ENCODE data around the gene TMEM114. TPM values are rescaled to one million over a fixed set of nuclear protein-coding genes. Genes with fewer than 3 reads are reported as not detected.

TMEM114 gene
- polyA plus RNA-seq, 1 donor from 2014 or later: 0.62 TPM

GRCh38 chr16:8555400-8555799, 34.9 kb downstream of the TMEM114 start:
- no peaks in the 10 kb centered on the region for H3K36me3 ChIP-seq (ENCODE audit: insufficient read depth, low read length)
- H3K4me3 ChIP-seq (ENCODE audit: low read length): no peak overlapping the region
- H2AFZ ChIP-seq (ENCODE audit: low read depth, low read length): no peak overlapping the region
- no peak overlapping the region for H3K9ac ChIP-seq (ENCODE audit: low read length)
- no peaks in the 10 kb centered on the region for H4K20me1 ChIP-seq (ENCODE audit: insufficient read depth)
- no peaks in the 10 kb centered on the region for H3K9me3 ChIP-seq (ENCODE audit: low read length)
- H3K4me2 ChIP-seq (ENCODE audit: low read length): no peak overlapping the region
- H3F3A ChIP-seq (ENCODE audit: insufficient read depth, low read length, poor library complexity, severe bottlenecking): no peaks in the 10 kb centered on the region
- H3K27ac ChIP-seq (ENCODE audit: low read length): no peak overlapping the region
- TF ChIP-seq TAF1 (IDR thresholded peaks at IDR 0.05; ENCODE audit: low read depth) (no peak), EP300 (conservative IDR thresholded peaks at IDR 0.05; ENCODE audit: poor library complexity, severe bottlenecking) (no peak), SMC3 (conservative IDR thresholded peaks at IDR 0.05; ENCODE audit: poor library complexity) (no peak), POLR2AphosphoS5 (IDR thresholded peaks at IDR 0.05) (no peak), CTCF (IDR thresholded peaks at IDR 0.05; ENCODE audit: poor library complexity, severe bottlenecking) (no peak), EZH2 (IDR thresholded peaks at IDR 0.05; ENCODE audit: borderline replicate concordance, insufficient read depth, low read length, poor library complexity, severe bottlenecking) (no peak), MXI1 (conservative IDR thresholded peaks at IDR 0.05; ENCODE audit: poor library complexity, severe bottlenecking) (no peak), RAD21 (conservative IDR thresholded peaks at IDR 0.05) (no peak)
- TF ChIP-seq, protein P1, sequence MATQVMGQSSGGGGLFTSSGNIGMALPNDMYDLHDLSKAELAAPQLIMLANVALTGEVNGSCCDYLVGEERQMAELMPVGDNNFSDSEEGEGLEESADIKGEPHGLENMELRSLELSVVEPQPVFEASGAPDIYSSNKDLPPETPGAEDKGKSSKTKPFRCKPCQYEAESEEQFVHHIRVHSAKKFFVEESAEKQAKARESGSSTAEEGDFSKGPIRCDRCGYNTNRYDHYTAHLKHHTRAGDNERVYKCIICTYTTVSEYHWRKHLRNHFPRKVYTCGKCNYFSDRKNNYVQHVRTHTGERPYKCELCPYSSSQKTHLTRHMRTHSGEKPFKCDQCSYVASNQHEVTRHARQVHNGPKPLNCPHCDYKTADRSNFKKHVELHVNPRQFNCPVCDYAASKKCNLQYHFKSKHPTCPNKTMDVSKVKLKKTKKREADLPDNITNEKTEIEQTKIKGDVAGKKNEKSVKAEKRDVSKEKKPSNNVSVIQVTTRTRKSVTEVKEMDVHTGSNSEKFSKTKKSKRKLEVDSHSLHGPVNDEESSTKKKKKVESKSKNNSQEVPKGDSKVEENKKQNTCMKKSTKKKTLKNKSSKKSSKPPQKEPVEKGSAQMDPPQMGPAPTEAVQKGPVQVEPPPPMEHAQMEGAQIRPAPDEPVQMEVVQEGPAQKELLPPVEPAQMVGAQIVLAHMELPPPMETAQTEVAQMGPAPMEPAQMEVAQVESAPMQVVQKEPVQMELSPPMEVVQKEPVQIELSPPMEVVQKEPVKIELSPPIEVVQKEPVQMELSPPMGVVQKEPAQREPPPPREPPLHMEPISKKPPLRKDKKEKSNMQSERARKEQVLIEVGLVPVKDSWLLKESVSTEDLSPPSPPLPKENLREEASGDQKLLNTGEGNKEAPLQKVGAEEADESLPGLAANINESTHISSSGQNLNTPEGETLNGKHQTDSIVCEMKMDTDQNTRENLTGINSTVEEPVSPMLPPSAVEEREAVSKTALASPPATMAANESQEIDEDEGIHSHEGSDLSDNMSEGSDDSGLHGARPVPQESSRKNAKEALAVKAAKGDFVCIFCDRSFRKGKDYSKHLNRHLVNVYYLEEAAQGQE (IDR thresholded peaks at IDR 0.05; ENCODE audit: borderline replicate concordance): no peak
- H3K9me2 ChIP-seq (ENCODE audit: insufficient read depth, low read length): no peaks in the 10 kb centered on the region
- no peaks in the 10 kb centered on the region for H3K27me3 ChIP-seq (ENCODE audit: insufficient read depth, low read depth, low read length)
- H3K79me2 ChIP-seq (replicated peaks; ENCODE audit: insufficient read depth, low read length): no peaks in the 10 kb centered on the region

DNA sequence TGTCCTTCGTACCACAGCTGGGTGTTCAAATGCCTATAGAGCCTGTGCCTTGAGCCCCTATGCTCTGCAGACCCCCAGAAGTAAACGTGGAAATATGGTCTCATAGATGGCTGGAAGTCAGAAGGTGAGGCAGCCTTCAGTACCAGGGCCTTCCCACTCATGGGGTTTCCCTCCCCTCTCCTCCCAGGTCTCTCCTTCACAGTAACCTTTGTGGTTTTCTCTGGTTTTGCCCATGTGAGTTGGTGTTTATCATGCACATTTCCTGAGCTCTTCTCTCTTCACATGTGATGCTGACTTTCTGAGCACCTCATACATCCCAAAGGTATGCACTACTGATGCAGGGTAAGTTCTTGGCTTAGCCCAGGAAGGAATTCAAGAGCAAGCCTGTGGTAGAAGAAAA, 35.4 kb downstream of the TMEM114 start:
- Histone ChIP-seq H3K27me3 (ENCODE audit: insufficient read depth, low read depth, low read length) (no peaks in the 10 kb centered on the region), H3K27ac (ENCODE audit: low read length) (no peak overlapping the region), H3K9me2 (ENCODE audit: insufficient read depth, low read length) (no peaks in the 10 kb centered on the region), H3K79me2 (replicated peaks; ENCODE audit: insufficient read depth, low read length) (no peaks in the 10 kb centered on the region), H3K9ac (ENCODE audit: low read length) (no peak overlapping the region), H3K4me3 (ENCODE audit: low read length) (no peak overlapping the region), H2AFZ (ENCODE audit: low read depth, low read length) (no peak overlapping the region), H3K4me2 (ENCODE audit: low read length) (no peak overlapping the region), H3K36me3 (ENCODE audit: insufficient read depth, low read length) (no peaks in the 10 kb centered on the region), H3F3A (ENCODE audit: insufficient read depth, low read length, poor library complexity, severe bottlenecking) (no peaks in the 10 kb centered on the region), H3K9me3 (ENCODE audit: low read length) (no peaks in the 10 kb centered on the region), H4K20me1 (ENCODE audit: insufficient read depth) (no peaks in the 10 kb centered on the region)
- TF ChIP-seq POLR2AphosphoS5 (IDR thresholded peaks at IDR 0.05) (no peak), SMC3 (conservative IDR thresholded peaks at IDR 0.05; ENCODE audit: poor library complexity) (no peak), EP300 (conservative IDR thresholded peaks at IDR 0.05; ENCODE audit: poor library complexity, severe bottlenecking) (no peak), MXI1 (conservative IDR thresholded peaks at IDR 0.05; ENCODE audit: poor library complexity, severe bottlenecking) (no peak)
- TF ChIP-seq, protein P1 (IDR thresholded peaks at IDR 0.05; ENCODE audit: borderline replicate concordance): no peak
